ENCODE measurements around the gene TMEM247.

GRCh38 chr2:46462936-46463335, 16.4 kb upstream of the TMEM247 start:
- TF ChIP-seq CTCF (IDR thresholded peaks at IDR 0.05) (no peak), POLR2A (IDR thresholded peaks at IDR 0.05) (no peak)
